HG02943 (cell line): ENCODE data around the gene BPIFA1.

Experiments used
- ATAC-seq: cut with Tn5 transposase; IDR thresholded peaks from one replicate; pipeline ENCODE4 v1.9.1; 2021; ENCODE audit warnings: mild to moderate bottlenecking, low read depth, moderate library complexity; ENCODE audit not compliant: unreplicated experiment

Gene BPIFA1

GRCh38 chr20:33239979-33240736 lies 4.4 kb downstream of the BPIFA1 start:
- ATAC-seq = no peak

- no peak for ATAC-seq
These were observed 5.1 kb downstream of the BPIFA1 start for GRCh38 chr20:33240923-33241322.

- no peak for ATAC-seq
These were observed 6.7 kb downstream of the BPIFA1 start for GRCh38 chr20:33242319-33243100.

- no peak for ATAC-seq
These were observed 10.3 kb downstream of the BPIFA1 start for GRCh38 chr20:33246077-33246476.

DNA sequence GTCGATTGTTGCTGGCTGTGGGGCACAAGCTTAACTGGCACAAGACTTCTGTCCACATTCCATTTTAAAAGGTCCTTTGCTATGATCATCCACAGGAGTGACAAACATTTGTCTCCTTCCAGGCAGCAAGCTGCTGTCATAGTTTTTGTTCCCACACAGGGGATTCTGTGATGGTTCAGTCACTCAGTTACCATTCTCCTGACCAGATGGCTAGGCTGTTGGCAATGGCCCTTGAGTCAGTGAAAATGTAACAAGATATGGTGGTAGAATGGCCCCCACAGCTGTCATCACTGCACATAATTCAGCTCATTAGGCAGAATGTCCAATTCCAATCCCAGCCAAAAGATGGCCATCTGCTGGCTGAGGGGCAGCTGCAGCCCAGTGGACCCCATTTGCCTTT lies 13.7 kb downstream of the BPIFA1 start:
- ATAC-seq = no peak

DNA sequence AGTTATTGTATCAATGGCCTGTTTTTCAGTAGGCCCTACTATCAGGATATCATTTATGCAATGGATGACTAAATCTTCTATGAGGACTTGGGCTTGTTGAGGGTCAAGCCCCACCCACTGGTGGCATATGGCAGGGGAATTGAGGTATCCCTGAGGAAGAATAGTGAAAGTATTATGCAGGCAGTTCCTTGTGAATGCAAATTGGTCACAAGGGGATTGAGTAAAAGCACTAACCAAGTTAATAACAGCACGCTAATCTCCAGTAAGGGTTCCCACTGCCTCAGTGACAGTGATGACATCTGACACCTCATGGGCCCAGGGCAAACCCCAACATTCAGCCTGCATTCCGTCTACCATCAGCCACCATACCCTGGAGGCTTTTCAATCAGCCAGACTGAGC lies 14.9 kb downstream of the BPIFA1 start:
- ATAC-seq = no peak

GRCh38 chr20:33251496-33251895 lies 15.7 kb downstream of the BPIFA1 start:
- ATAC-seq = no peak

GRCh38 chr20:33252460-33252859 lies 16.7 kb downstream of the BPIFA1 start:
- no peak for ATAC-seq

DNA sequence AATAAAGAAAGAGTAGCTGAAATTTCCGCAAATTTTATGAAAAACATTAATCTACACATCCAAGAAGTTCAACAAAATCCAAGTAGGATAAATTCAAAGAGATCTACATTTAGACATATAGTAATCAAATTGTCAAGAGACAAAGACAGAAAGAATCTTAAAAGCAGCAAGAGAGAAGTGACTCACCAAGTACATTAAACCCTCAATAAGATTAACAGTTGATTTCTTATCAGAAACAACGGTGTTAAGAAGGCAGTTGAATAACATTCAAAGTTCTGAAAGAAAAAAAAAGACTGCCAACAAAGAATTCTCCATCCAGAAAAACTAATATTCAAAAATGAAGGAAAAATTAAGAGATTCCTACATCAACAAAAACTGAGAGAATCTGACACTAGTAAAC lies 19.2 kb downstream of the BPIFA1 start:
- ATAC-seq = no peak

GRCh38 chr20:33257237-33257636 lies 21.4 kb downstream of the BPIFA1 start:
- no peak for ATAC-seq

DNA sequence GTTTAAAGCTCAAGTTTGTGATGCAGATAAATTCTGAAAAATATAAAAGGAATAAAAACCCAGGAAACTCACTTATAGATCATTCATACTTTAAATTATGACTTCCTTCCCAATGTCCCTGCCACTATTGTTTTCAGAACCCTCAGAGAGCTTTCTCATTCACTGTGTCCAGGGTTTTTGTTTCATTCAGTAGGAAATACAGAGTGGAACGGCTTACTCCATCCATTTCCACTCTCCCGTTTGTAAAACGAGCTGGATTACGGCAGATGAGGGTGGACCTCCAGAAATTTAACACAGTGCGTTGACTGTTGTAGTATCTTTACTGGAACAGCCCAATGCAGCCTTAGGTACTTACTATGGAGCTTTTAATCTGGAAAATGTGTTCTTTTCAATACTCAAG lies 23.6 kb downstream of the BPIFA1 start:
- ATAC-seq = no peak

DNA sequence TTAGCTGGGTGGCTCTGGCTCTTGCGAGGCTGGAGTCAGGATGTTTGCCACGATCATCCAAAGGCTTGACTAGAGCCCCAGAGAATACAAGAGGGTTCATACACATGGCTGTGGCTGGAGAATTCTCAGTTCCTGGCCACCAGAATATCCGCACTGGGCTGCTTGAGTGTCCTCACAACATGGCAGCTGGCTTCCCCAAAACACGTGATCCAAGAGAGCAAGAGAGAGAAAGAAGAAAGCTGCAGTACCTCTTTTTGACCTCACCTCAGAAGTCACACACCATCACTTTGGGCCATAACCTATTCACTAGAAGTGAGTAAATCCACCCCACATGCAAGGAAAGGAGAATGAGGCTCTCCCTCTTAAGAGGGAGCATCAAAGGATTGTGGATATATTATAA lies 25.7 kb downstream of the BPIFA1 start:
- ATAC-seq = no peak

DNA sequence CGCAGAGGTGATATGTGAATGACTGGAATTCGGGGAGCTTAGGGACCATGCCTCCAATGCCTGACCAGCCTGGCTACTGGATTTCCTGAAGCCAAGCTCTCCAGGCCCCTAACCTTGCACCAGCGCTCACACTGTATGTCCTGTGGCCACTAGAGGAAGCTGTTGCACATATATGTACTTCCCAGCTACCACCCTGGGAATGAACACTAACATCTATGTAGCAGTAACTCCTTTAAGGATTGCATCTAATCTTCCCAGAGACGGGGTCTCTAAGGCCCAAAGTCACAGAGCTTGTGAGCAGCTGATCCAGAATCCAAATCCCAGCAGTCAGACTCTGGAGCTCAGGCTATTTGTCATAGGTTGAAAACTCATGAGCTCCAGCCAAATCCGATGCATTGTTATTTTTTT lies 26.9 kb downstream of the BPIFA1 start:
- ATAC-seq = no peak

DNA sequence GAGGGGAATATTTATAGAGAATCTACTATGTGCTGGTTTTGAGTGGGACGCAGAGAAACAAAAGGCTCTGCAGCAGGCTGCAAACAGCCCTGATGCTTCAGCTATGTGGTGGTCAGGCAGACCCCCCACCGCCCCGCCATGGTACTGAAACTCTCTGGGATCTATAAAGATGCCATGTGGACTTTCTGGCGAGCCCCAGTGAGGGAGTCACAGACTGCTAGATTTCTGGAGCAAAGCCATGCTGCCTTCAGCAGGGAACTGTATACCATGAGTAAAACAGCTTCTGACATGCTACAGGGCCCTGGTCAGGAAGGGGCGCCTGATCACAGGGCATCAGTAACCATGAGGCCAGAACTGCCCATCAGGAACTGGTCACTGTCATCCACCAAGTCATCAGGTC lies 28.0 kb downstream of the BPIFA1 start:
- no peak for ATAC-seq

DNA sequence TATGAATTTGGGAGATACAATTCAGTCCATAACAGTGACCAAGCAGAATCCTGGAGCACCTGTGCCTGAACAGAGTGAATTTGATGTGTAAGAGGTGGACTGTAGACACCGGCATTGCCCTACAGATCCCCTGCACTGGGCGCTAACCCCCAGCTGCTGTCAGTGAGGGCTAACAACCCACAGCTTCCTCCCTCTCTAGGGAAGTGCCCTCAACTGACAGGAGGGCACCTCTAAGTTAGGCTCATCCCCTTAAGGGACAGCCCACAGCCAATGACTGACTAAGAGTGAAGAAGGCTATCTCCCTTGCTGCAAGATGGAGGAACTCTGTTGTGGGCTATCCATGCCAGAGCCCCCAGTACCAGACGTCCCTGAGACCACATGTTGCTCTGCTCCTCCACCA lies 31.9 kb downstream of the BPIFA1 start:
- ATAC-seq = no peak

GRCh38 chr20:33272155-33272873 lies 36.5 kb downstream of the BPIFA1 start:
- no peak for ATAC-seq

DNA sequence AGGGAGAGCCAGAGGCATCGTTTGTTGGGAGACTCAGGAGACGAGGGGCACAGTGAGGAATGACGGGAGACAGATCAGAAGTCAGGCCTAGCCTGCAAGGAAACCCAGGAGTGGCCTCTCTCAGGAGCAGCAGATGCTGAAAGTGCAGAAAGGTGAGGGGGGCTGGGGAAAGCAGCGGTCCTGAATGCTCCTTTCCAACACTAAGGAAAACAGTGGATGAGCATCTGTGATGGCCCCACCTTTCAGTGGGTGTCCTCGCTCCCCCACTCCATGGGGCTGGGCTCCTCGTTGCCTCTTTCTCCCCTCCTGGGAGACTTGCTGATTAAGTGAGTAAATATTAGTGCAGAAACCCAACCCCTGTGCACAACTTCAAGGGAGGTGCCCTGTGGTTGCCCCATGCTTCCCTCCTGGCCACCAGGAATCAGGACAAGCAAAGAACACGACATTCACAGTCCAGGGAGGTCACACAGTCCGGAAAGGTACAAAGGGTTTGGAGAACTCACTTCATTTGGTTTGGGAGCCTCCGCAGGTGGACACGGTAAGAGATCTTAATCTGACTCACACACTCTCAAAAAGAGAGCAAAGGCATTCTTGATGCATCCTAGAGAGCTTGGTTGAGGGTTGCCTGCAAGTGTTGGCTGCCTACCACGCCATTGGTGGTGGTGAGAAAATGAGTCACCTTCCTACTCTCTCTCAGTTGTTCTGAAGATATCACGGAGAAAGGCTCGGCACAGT lies 37.5 kb downstream of the BPIFA1 start:
- no peak for ATAC-seq

DNA sequence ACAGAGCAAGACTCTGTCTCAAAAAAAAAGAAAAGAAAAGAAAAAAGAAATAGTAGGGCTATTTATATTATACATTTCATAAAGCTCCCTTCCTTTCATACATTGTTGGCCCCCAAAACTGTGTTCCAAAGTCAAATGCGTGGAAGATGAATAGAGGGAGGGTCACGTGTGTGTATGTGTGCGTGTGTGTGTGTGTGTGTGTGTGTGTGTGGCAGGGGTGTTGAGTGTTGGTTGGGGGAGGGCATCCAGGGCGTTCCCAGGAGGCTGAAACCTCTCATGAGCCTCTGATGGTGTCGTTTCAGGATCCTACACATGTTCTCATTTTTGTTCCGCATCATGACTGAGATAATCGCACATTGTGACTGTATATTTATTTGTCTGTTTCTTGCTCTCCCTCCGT lies 39.4 kb downstream of the BPIFA1 start:
- ATAC-seq = no peak

GRCh38 chr20:33275871-33276270 lies 40.1 kb downstream of the BPIFA1 start:
- ATAC-seq = no peak

GRCh38 chr20:33276303-33277113 lies 40.7 kb downstream of the BPIFA1 start:
- ATAC-seq = no peak
